SH-SY5Y (cell line): ENCODE data around the gene VPREB1.

ENCODE experiments used
- GATA2 ChIP-seq: IDR thresholded peaks from 2 replicates; pipeline ENCODE4 v1.6.1; 2011; ENCODE audit warnings: mild to moderate bottlenecking, low read depth, low read length
- GATA3 ChIP-seq: IDR thresholded peaks from 2 replicates; pipeline ENCODE4 v1.6.1; 2011; ENCODE audit warnings: low read depth, mild to moderate bottlenecking, low read length, moderate library complexity

The VPREB1 gene

GRCh38 chr22:22229683-22230420, 14.7 kb upstream of the VPREB1 start:
- TF ChIP-seq GATA2 (no peak), GATA3 (no peak)

GRCh38 chr22:22230438-22230837, 14.1 kb upstream of the VPREB1 start:
- TF ChIP-seq GATA3 (no peak), GATA2 (no peak)

GRCh38 chr22:22233081-22233480, 11.5 kb upstream of the VPREB1 start:
- TF ChIP-seq GATA2 = no peak
- no peak for TF ChIP-seq GATA3

GRCh38 chr22:22235558-22235957, 9.0 kb upstream of the VPREB1 start:
- TF ChIP-seq GATA2 (no peak), GATA3 (no peak)

- TF ChIP-seq GATA3 (no peak), GATA2 (no peak)
Observed at GRCh38 chr22:22237521-22237920, 7.1 kb upstream of the VPREB1 start.

- TF ChIP-seq GATA3 (no peak), GATA2 (no peak)
Observed at GRCh38 chr22:22239311-22239939, 5.2 kb upstream of the VPREB1 start.

GRCh38 chr22:22241554-22241898, 3.1 kb upstream of the VPREB1 start:
- no peak for TF ChIP-seq GATA3
- no peak for TF ChIP-seq GATA2

- TF ChIP-seq GATA2 (no peak), GATA3 (no peak)
Observed at GRCh38 chr22:22242488-22242887, 2.1 kb upstream of the VPREB1 start.

- TF ChIP-seq GATA2 (no peak), GATA3 (no peak)
Observed at GRCh38 chr22:22243033-22243680, 1.4 kb upstream of the VPREB1 start.

- TF ChIP-seq GATA2 = no peak
- no peak for TF ChIP-seq GATA3
Observed at GRCh38 chr22:22245256-22245909, 797 bp downstream of the VPREB1 start.

GRCh38 chr22:22245935-22246525, 1.4 kb downstream of the VPREB1 start:
- no peak for TF ChIP-seq GATA3

GRCh38 chr22:22246706-22247105, 2.1 kb downstream of the VPREB1 start:
- TF ChIP-seq GATA2 (no peak), GATA3 (no peak)

GRCh38 chr22:22248878-22249277, 4.3 kb downstream of the VPREB1 start:
- no peak for TF ChIP-seq GATA2
- no peak for TF ChIP-seq GATA3
